Pancreas (tissue), 10 donors: ENCODE measurements around the gene EPHA8. TPM values are rescaled to one million over a fixed set of nuclear protein-coding genes. Genes with fewer than 3 reads are reported as not detected.

Experiments
- ATAC-seq, 4 donors: fragments of 200-7000 bp; cut with Tn5 transposase; one replicate each; pipeline versions ENCODE4 v1.8.0 to v1.9.1; 2020; ENCODE audit warnings: mild to moderate bottlenecking in 4 of 4, moderate library complexity in 4 of 4
- DNase-seq, 6 donors: peaks; one replicate each; pipeline ENCODE4 v3.0.0-alpha.2; 2020
- FAIRE-seq: peaks from 2 replicates; lab custom pipeline; 2012; peaks lifted over from hg19 to GRCh38; lab: Jason Lieb, UNC
- H3K27ac ChIP-seq, 4 donors: fragments of 200-600 bp; sonication (generic); 1 replicate in 3 of 4; 2 replicates in 1 of 4; pipeline versions ENCODE4 v1.5.0 to v1.8.0; 2020
- H3K27me3 ChIP-seq, 4 donors: fragments of 200-600 bp; one replicate each; pipeline ENCODE4 v1.8.0; 2021
- H3K36me3 ChIP-seq, 3 donors: fragments of 200-600 bp; sonication (generic) in 1 of 3; one replicate each; pipeline versions ENCODE4 v1.5.0 to v1.8.0; 2020 to 2021
- H3K4me1 ChIP-seq, 3 donors: fragments of 200-600 bp; one replicate each; pipeline ENCODE4 v1.8.0; 2021
- H3K4me3 ChIP-seq, 4 donors: fragments of 200-600 bp; sonication (generic) in 2 of 4; one replicate each; pipeline versions ENCODE4 v1.5.0 to v1.8.0; 2020 to 2021
- H3K9me3 ChIP-seq, 4 donors: fragments of 200-600 bp; one replicate each; pipeline ENCODE4 v1.8.0; 2021
- WGBS, 2 donors: extraction: QIAGEN DNeasy Blood & Tissue Kit; methylation state at CpG; one replicate each; pipeline ENCODE4 v1.1.7; 2013; 5-methylcytosine and 5-hydroxymethylcytosine counted together
- intact Hi-C, 3 donors: fragments of 100-400 bp; cut with DNase I; formaldehyde crosslinking; loops; one replicate each; pipeline versions ENCODE4 v1.11.1 to v1.14.2; 2022
- polyA plus RNA-seq, 2 donors: library from polyadenylated mRNA; stranded (reverse); fragments of 200-250 nt; gene quantifications; one replicate each; pipeline ENCODE4 v1.2.3, GENCODE V29; 2013
- total RNA-seq, 6 donors: library from RNA; stranded (reverse); fragmentation: NEBNext Ultra II Directional in 4 of 6; extraction: Animal tissue kit (Norgen Biotek cat#: 25700) in 4 of 6; gene quantifications; one replicate each; pipeline versions ENCODE4 v1.2.1 to v1.2.4, GENCODE V29; 2021 to 2023
- TF ChIP-seq, protein P1 (sequence below), 4 donors: fragments of 200-600 bp; sonication (generic) in 3 of 4; IDR thresholded peaks; one replicate each; pipeline versions ENCODE4 v1.5.0 to v1.8.0; 2021; ENCODE audit warnings: antibody characterized with exemption in 4 of 4
- donor health status: healthy with polysubstance abuse.
- donor health status: DM: no; HTN: no; CAD: no; lungs with moderate emphysema.
- donor health status: DM: no; HTN: no; CAD: no.
- donor health status: control.
- donor health status: control.
- donor health status: Bipolar disorder and iron deficiency.
- donor health status: DM: yes; HTN: yes; CAD: no.
- donor health status: DM: no; HTN: no; CAD: no.
- donor health status: DM: no; HTN: no; CAD: no.
- donor health status: DM: yes; HTN: yes; CAD: no.

EPHA8 gene
- total RNA-seq (1 to 10 TPM in 3 of 6 donors, under 1 TPM in 3; 0.57 to 2.4 (median 0.86) TPM), polyA plus RNA-seq (1 to 10 TPM; 2.7 to 8.1 TPM)

- no peaks in the 10 kb centered on the region for H3K27me3 ChIP-seq
- peak; percentile 61 to 87 (median 76) for DNase-seq
- 3 to 9% methylated on average over 27 to 81 of the region's 81 CpGs for WGBS, 2 donors
These were observed at the start of gene EPHA8 for GRCh38 chr1:22562584-22563583. Gene EPHA8, plus strand, starts transcription at chr1:22563489. Its CDS starts 147 bp downstream, at chr1:22563636.

GRCh38 chr1:22516906-22517571, 46.2 kb upstream of the EPHA8 start:
- Histone ChIP-seq H3K27ac (no peak overlapping the region), H3K4me1 (peaks cover 0 to 15% (median 9%) of the 10 kb centered on the region in 3 donors), H3K9me3 (no peaks in the 10 kb centered on the region), H3K4me3 (no peak overlapping the region), H3K36me3 (peaks cover 4 to 60% (median 4%) of the 10 kb centered on the region in 3 donors), H3K27me3 (no peaks in the 10 kb centered on the region)
- intact Hi-C loops, result no loop called here
- FAIRE-seq, result no peak
- TF ChIP-seq, protein P1, sequence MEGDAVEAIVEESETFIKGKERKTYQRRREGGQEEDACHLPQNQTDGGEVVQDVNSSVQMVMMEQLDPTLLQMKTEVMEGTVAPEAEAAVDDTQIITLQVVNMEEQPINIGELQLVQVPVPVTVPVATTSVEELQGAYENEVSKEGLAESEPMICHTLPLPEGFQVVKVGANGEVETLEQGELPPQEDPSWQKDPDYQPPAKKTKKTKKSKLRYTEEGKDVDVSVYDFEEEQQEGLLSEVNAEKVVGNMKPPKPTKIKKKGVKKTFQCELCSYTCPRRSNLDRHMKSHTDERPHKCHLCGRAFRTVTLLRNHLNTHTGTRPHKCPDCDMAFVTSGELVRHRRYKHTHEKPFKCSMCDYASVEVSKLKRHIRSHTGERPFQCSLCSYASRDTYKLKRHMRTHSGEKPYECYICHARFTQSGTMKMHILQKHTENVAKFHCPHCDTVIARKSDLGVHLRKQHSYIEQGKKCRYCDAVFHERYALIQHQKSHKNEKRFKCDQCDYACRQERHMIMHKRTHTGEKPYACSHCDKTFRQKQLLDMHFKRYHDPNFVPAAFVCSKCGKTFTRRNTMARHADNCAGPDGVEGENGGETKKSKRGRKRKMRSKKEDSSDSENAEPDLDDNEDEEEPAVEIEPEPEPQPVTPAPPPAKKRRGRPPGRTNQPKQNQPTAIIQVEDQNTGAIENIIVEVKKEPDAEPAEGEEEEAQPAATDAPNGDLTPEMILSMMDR (IDR thresholded peaks at IDR 0.05), result no peak
- no peak for ATAC-seq
- 92 to 95% methylated on average over 16 of the region's 16 CpGs for WGBS, 2 donors
- DNase-seq, result no peak

More at GRCh38 chr1:22562584-22563583, at the start of gene EPHA8:
- no peak for FAIRE-seq
- intact Hi-C loops, result no loop called here
- H3K36me3 ChIP-seq, result no peaks in the 10 kb centered on the region
- TF ChIP-seq, protein P1 (IDR thresholded peaks at IDR 0.05), result no peak
- H3K4me3 ChIP-seq, result peak within 1 kb of the TSS in 2 of 4 donors; percentile 30 to 33
- H3K4me1 ChIP-seq, result no peaks in the 10 kb centered on the region
- peak; percentile 65 to 86 (median 74) for ATAC-seq
- H3K9me3 ChIP-seq, result no peaks in the 10 kb centered on the region
- no peak within 1 kb of the TSS for H3K27ac ChIP-seq

- WGBS, 2 donors, result 65% methylated on average over 7 of the region's 7 CpGs
- peaks cover 0 to 15% (median 9%) of the 10 kb centered on the region in 3 donors for H3K4me1 ChIP-seq
- no peaks in the 10 kb centered on the region for H3K9me3 ChIP-seq
- FAIRE-seq, result no peak
- no peak for ATAC-seq
- TF ChIP-seq, protein P1 (IDR thresholded peaks at IDR 0.05), result no peak
- intact Hi-C loops, result no loop called here
- H3K4me3 ChIP-seq, result no peak overlapping the region
- H3K36me3 ChIP-seq, result peaks cover 0 to 54% (median 4%) of the 10 kb centered on the region in 3 donors
- H3K27me3 ChIP-seq, result no peaks in the 10 kb centered on the region
- no peak overlapping the region for H3K27ac ChIP-seq
- DNase-seq, result no peak
These were observed 45.3 kb upstream of the EPHA8 start for GRCh38 chr1:22517956-22518355.

DNA sequence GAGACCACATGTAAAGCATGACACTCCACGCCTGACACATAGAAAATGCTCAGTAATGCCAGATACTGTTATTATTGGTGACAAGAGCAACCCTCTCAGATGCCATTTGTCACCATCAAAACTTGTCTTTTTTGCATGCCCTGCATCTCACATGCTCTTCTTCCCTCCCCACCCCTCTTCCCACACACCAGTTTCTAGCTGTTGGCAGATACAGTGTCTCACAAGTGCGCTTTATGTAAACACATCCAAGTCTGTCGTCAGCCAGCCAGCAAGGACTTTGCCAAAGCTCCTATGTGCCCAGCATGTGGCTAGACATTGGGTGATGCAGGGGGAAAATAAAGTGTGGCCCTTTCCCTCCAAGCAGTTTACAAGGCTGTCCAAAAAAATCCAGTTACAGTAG, 44.9 kb upstream of the EPHA8 start:
- DNase-seq (no peak), ATAC-seq (peak; percentile 43 to 62 (median 50)), FAIRE-seq (no peak)
- no peak overlapping the region for H3K4me3 ChIP-seq
- 53 to 56% methylated on average over 3 of the region's 3 CpGs for WGBS, 2 donors
- intact Hi-C loops, result no loop called here
- peaks cover 0 to 50% (median 4%) of the 10 kb centered on the region in 3 donors for H3K36me3 ChIP-seq
- peaks cover 0 to 15% (median 9%) of the 10 kb centered on the region in 3 donors for H3K4me1 ChIP-seq
- no peak overlapping the region for H3K27ac ChIP-seq
- H3K9me3 ChIP-seq, result no peaks in the 10 kb centered on the region
- TF ChIP-seq, protein P1 (IDR thresholded peaks at IDR 0.05), result no peak
- H3K27me3 ChIP-seq, result no peaks in the 10 kb centered on the region
